PFSK-1 (cell line): ENCODE results near the gene ADPRM.

Source experiments
- FOXP2 ChIP-seq: optimal IDR thresholded peaks from 2 replicates; pipeline ENCODE3; 2011; ENCODE audit warnings: borderline replicate concordance, control low read depth, inconsistent platforms; ENCODE audit not compliant: insufficient read depth; ENCODE audit errors: extremely low read length, extremely low read depth
- POLR2AphosphoS5 ChIP-seq: IDR thresholded peaks from 2 replicates; pipeline ENCODE4 v1.6.1; 2012; ENCODE audit warnings: low read depth, mild to moderate bottlenecking, control low read depth, low read length, moderate library complexity
- SIN3A ChIP-seq: IDR thresholded peaks from 2 replicates; pipeline ENCODE4 v1.6.1; 2012; ENCODE audit warnings: mild to moderate bottlenecking, low read length, moderate library complexity, borderline replicate concordance; ENCODE audit not compliant: insufficient read depth
- TAF1 ChIP-seq: IDR thresholded peaks from 2 replicates; pipeline ENCODE4 v1.6.1; 2012; ENCODE audit warnings: low read length, control low read depth, borderline replicate concordance; ENCODE audit not compliant: insufficient read depth
- TF ChIP-seq, protein P1 (sequence below), 2 experiments: IDR thresholded peaks; 2 replicates each; pipeline versions ENCODE4 v1.6.1 to v1.8.0; 2011 to 2012; ENCODE audit warnings: low read depth in 2 of 2, low read length in 2 of 2, control low read depth in 1 of 2, inconsistent platforms in 1 of 2, mild to moderate bottlenecking in 1 of 2, moderate library complexity in 1 of 2; ENCODE audit not compliant: insufficient read depth in 1 of 2

DNA sequence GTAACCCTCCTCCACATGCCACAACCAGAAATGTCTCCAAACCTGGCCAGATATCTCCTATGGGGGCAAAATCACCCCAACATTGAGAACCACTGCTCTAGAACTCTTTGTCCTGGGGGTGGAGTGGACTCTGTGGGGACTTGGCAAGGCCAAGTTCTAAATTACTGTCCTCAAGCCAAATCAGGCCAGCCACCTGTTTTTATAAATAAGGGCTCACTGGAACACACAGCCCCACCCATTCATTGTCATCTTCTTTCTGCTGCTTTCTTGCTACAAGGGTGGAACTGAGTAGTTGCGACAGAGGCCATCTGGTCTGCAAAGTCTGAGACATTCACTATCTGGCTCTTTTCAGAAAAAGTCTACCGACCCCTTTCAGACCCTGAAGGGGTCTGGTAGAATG, 59.2 kb downstream of the ADPRM start:
- TF ChIP-seq, protein P1, sequence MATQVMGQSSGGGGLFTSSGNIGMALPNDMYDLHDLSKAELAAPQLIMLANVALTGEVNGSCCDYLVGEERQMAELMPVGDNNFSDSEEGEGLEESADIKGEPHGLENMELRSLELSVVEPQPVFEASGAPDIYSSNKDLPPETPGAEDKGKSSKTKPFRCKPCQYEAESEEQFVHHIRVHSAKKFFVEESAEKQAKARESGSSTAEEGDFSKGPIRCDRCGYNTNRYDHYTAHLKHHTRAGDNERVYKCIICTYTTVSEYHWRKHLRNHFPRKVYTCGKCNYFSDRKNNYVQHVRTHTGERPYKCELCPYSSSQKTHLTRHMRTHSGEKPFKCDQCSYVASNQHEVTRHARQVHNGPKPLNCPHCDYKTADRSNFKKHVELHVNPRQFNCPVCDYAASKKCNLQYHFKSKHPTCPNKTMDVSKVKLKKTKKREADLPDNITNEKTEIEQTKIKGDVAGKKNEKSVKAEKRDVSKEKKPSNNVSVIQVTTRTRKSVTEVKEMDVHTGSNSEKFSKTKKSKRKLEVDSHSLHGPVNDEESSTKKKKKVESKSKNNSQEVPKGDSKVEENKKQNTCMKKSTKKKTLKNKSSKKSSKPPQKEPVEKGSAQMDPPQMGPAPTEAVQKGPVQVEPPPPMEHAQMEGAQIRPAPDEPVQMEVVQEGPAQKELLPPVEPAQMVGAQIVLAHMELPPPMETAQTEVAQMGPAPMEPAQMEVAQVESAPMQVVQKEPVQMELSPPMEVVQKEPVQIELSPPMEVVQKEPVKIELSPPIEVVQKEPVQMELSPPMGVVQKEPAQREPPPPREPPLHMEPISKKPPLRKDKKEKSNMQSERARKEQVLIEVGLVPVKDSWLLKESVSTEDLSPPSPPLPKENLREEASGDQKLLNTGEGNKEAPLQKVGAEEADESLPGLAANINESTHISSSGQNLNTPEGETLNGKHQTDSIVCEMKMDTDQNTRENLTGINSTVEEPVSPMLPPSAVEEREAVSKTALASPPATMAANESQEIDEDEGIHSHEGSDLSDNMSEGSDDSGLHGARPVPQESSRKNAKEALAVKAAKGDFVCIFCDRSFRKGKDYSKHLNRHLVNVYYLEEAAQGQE (IDR thresholded peaks at IDR 0.05; ENCODE audit: insufficient read depth in 1 of 2, low read depth in 2 of 2, low read length in 2 of 2) = no peak
- TF ChIP-seq TAF1 (no peak), POLR2AphosphoS5 (no peak), SIN3A (no peak), FOXP2 (no peak)
